ENCODE results near the gene MIA.
A peak's percentile ranks its signal among the peaks of the same experiment; 100 is the strongest.
"Not testable (repeated sequence)": the region's sequence is repeated elsewhere in the genome, so short reads cannot be mapped to it uniquely, and the experiment has no call there.

The MIA gene

GRCh38 chr19:40803170-40803856, 28.0 kb downstream of the MIA start:
- Mint-ChIP-seq H3K4me1 (peaks cover 90% of the 10 kb centered on the region), H3K9me3 (no peaks in the 10 kb centered on the region)
- no peak for DNase-seq

GRCh38 chr19:40803857-40804782, 28.8 kb downstream of the MIA start:
- Mint-ChIP-seq H3K4me1 (peaks cover 88% of the 10 kb centered on the region), H3K4me3 (peak overlapping the region; percentile 86 to 100), H3K27ac (peak overlapping the region; percentile 80 to 92), H3K27me3 (no peaks in the 10 kb centered on the region), H3K9me3 (no peaks in the 10 kb centered on the region)
- peak; percentile 70 for ATAC-seq
- DNase-seq, result peak; percentile 55 to 82

More at GRCh38 chr19:40803170-40803856, 28.0 kb downstream of the MIA start:
- H3K27ac Mint-ChIP-seq, result peak overlapping the region; percentile 92 to 97
- no peak for ATAC-seq
- H3K4me3 Mint-ChIP-seq, result peak overlapping the region; percentile 86 to 100
- H3K27me3 Mint-ChIP-seq, result no peaks in the 10 kb centered on the region

GRCh38 chr19:40804783-40805242, 29.5 kb downstream of the MIA start:
- Mint-ChIP-seq H3K4me3 (peak overlapping the region; percentile 86 to 100), H3K27me3 (no peaks in the 10 kb centered on the region), H3K27ac (peak overlapping the region; percentile 81 to 93), H3K4me1 (peaks cover 90% of the 10 kb centered on the region), H3K9me3 (no peaks in the 10 kb centered on the region)
- no peak for ATAC-seq
- no peak for DNase-seq

GRCh38 chr19:40805258-40805868, 30.0 kb downstream of the MIA start:
- H3K4me3 Mint-ChIP-seq, result peak overlapping the region; percentile 86 to 100
- peak in 1 of 2 donors; percentile 49 for DNase-seq
- ATAC-seq, result peak; percentile 11
- H3K4me1 Mint-ChIP-seq, result peaks cover 90% of the 10 kb centered on the region
- H3K27ac Mint-ChIP-seq, result peak overlapping the region; percentile 81 to 93
- H3K9me3 Mint-ChIP-seq, result no peaks in the 10 kb centered on the region
- H3K27me3 Mint-ChIP-seq, result no peaks in the 10 kb centered on the region

- Mint-ChIP-seq H3K27ac (peak overlapping the region; percentile 68 to 93), H3K27me3 (no peaks in the 10 kb centered on the region), H3K9me3 (no peaks in the 10 kb centered on the region), H3K4me3 (peak overlapping the region; percentile 89 to 91), H3K4me1 (peaks cover 90% of the 10 kb centered on the region)
- ATAC-seq, result peak; percentile 69
- peak; percentile 71 to 84 for DNase-seq
These were observed 31.3 kb downstream of the MIA start for GRCh38 chr19:40806423-40807146.

- H3K27ac Mint-ChIP-seq, result peak overlapping the region; percentile 55 to 63
- DNase-seq, result no peak
- H3K4me3 Mint-ChIP-seq, result peak overlapping the region; percentile 89 to 91
- no peak for ATAC-seq
- peaks cover under 1% of the 10 kb centered on the region for H3K27me3 Mint-ChIP-seq
- no peaks in the 10 kb centered on the region for H3K9me3 Mint-ChIP-seq
- peaks cover 90% of the 10 kb centered on the region for H3K4me1 Mint-ChIP-seq
These were observed 32.1 kb downstream of the MIA start for GRCh38 chr19:40807147-40808020.

GRCh38 chr19:40808021-40808325, 32.7 kb downstream of the MIA start:
- no peak for DNase-seq
- Mint-ChIP-seq H3K27me3 (peaks cover 6% of the 10 kb centered on the region), H3K4me1 (peaks cover 90% of the 10 kb centered on the region), H3K27ac (peak overlapping the region; percentile 55 to 63), H3K9me3 (no peaks in the 10 kb centered on the region), H3K4me3 (peak overlapping the region in 1 of 2 donors; percentile 52)
- no peak for ATAC-seq

- no peak overlapping the region for H3K27ac Mint-ChIP-seq
- no peak for DNase-seq
- no peak for ATAC-seq
These were observed 33.2 kb downstream of the MIA start for GRCh38 chr19:40808497-40808896.

GRCh38 chr19:40809358-40810086, 34.2 kb downstream of the MIA start:
- H3K27me3 Mint-ChIP-seq, result peaks cover 10% of the 10 kb centered on the region
- peak overlapping the region in 1 of 2 donors; percentile 34 for H3K4me3 Mint-ChIP-seq
- no peaks in the 10 kb centered on the region for H3K9me3 Mint-ChIP-seq
- DNase-seq (no peak), ATAC-seq (no peak)
- H3K27ac Mint-ChIP-seq, result no peak overlapping the region
- H3K4me1 Mint-ChIP-seq, result peaks cover 77% of the 10 kb centered on the region

More at GRCh38 chr19:40808497-40808896, 33.2 kb downstream of the MIA start:
- H3K9me3 Mint-ChIP-seq, result no peaks in the 10 kb centered on the region
- peaks cover 87% of the 10 kb centered on the region for H3K4me1 Mint-ChIP-seq
- peak overlapping the region in 1 of 2 donors; percentile 32 for H3K4me3 Mint-ChIP-seq
- H3K27me3 Mint-ChIP-seq, result peaks cover 10% of the 10 kb centered on the region

- H3K27ac Mint-ChIP-seq, result no peak overlapping the region
These were observed 34.8 kb downstream of the MIA start for GRCh38 chr19:40810160-40810559.

GRCh38 chr19:40810649-40811408, 35.5 kb downstream of the MIA start:
- H3K9me3 Mint-ChIP-seq, H3K27me3 Mint-ChIP-seq: not testable (repeated sequence)
- peaks cover 64% of the 10 kb centered on the region for H3K4me1 Mint-ChIP-seq
- DNase-seq, result peak; percentile 63 to 71
- ATAC-seq, result peak; percentile 85
- H3K4me3 Mint-ChIP-seq, result peak overlapping the region; percentile 92 to 96
- H3K27ac Mint-ChIP-seq, result peak overlapping the region; percentile 72 to 84

More at GRCh38 chr19:40810160-40810559, 34.8 kb downstream of the MIA start:
- H3K4me1 Mint-ChIP-seq, result peaks cover 70% of the 10 kb centered on the region
- no peak for ATAC-seq
- DNase-seq, result no peak
- peaks cover 10% of the 10 kb centered on the region for H3K27me3 Mint-ChIP-seq
- no peaks in the 10 kb centered on the region for H3K9me3 Mint-ChIP-seq
- H3K4me3 Mint-ChIP-seq, result peak overlapping the region; percentile 12 to 34

- no peak for ATAC-seq
These were observed 36.4 kb downstream of the MIA start for GRCh38 chr19:40811478-40812341.

More at GRCh38 chr19:40811478-40812341, 36.4 kb downstream of the MIA start:
- Mint-ChIP-seq H3K4me1 (peaks cover 55% of the 10 kb centered on the region), H3K4me3 (peak overlapping the region; percentile 92 to 96), H3K27ac (peak overlapping the region; percentile 77 to 84), H3K9me3 (no peaks in the 10 kb centered on the region), H3K27me3 (peaks cover 10% of the 10 kb centered on the region)
- no peak for DNase-seq
